NOMO-1 treated with dmso at 0.1 percent for 144 hours (cell line): ENCODE results near the gene LYST.

Experiments used
- DNase-seq: peaks from one replicate; lab custom pipeline; 2025; ENCODE audit not compliant: unreplicated experiment; lab: John Stamatoyannopoulos, UW

LYST gene

GRCh38 chr1:235725434-235725833 lies 141.3 kb downstream of the LYST start:
- DNase-seq = no peak

- no peak for DNase-seq
These were observed 142.0 kb downstream of the LYST start for GRCh38 chr1:235724730-235725129.

- DNase-seq = no peak
These were observed 143.8 kb downstream of the LYST start for GRCh38 chr1:235722858-235723257.

GRCh38 chr1:235721982-235722381 lies 144.7 kb downstream of the LYST start:
- no peak for DNase-seq

DNA sequence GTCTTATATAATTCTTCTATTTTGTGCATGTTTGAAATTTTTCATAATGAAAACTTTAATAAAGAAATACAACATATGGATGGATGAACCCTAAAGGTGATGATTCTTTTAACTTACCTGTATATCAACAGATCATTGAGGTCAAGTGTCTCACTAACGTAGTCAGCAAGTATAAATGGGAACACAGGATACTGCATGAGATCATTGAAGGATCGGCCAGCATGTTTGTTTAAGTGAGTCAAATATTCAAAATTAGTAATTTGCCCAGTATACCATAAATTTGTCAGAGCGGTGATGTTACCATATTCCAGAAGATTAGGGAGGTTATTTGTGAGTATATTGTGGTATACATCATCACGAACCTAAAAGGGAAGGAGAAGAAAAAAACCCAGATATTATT lies 146.2 kb downstream of the LYST start:
- no peak for DNase-seq

DNA sequence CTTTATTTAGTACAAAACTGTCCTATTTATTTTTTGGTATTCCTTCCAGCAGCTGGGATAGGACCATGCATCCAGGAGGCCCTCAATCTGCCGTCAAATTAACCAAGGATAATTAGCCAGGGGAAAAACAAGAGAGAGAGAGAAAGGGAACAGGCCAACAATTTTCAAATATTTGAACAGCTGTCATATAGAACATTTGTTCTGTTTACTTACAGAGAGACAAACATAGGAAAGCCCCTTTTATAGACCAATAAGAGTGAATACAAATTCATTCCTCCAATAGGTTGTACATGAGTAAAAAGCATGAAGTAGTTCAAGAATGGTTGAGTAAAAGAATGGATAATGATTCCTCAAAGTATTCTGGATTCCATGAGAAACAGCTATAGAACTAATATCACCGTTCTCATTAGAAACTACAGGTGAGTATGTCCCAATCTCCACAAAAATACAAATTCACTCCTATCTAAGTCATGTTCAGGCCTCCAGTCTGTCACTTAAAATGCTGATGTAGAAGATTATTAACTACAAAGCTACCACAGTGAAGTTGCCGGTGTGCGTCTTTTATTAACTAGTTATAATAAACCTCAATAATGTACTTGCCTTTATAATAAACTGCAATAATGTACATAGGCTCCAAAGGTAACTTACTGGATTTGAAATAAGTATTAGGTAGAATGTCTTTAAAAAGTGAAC lies 152.4 kb downstream of the LYST start:
- no peak for DNase-seq

DNA sequence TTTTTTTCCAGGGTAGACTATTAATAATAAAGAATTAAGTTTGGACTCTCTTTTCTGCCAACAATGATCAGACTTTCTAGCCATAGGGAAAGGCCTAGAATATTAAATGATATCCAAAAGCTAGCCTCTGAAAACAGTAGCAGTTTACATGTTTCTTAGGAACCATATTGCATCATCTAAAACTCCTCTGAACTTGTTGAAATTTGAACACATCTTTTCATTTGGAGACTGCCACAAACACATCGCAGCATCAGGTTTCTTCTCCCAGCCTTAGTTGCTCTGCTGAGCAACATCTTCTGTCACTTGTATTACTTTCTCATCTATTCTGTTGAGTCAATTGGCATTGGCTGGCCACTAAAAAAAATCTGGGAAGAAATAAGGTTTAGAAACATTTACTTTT lies 153.9 kb downstream of the LYST start:
- no peak for DNase-seq

- DNase-seq = no peak
These were observed 156.0 kb downstream of the LYST start for GRCh38 chr1:235710687-235711086.

DNA sequence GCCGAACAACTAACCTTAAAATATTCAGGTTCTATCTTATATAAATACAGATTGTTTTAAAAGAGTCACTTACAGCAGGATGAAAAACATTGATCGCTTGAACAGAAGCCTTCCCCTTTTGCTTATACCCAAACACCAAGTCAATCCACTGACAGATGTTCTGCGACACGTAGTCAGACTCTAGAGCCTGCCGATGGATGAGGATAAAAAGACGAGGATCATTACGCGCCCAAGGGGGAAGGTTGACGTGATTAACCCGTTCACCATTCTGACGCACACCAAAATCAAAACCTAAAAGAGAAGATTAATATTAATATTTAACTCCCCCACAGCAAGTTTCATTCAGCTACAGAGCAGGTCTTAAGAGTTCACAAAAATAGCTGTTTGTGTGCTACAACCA lies 157.7 kb downstream of the LYST start:
- no peak for DNase-seq

DNA sequence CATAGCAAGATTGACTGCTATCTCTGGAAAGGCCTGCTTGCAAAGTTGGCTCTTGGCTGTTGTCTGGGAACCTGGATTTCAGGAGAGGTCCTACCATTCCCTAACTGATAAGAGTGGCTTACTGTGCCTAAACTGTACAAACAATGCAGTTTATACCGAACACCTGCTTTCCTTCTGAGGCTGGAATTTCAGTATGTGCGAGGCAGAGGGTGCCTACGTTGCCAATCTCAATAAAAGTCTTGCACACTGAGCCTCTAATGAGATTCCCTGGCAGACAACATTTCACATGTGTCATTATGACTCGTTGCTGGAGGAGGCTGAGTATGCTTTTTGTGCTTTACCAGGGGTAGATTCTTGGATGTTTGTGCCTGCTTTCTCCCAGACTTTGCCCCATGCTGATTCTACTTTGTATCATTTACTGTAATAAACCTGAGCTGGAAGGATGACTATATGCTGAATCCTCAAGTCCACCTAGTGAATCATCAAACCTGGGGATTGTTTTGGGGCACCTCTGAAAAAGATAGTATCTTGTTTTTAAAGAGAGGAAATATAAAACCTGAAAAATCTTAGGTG lies 158.2 kb downstream of the LYST start:
- DNase-seq = no peak

GRCh38 chr1:235703506-235703905 lies 163.2 kb downstream of the LYST start:
- DNase-seq = no peak

DNA sequence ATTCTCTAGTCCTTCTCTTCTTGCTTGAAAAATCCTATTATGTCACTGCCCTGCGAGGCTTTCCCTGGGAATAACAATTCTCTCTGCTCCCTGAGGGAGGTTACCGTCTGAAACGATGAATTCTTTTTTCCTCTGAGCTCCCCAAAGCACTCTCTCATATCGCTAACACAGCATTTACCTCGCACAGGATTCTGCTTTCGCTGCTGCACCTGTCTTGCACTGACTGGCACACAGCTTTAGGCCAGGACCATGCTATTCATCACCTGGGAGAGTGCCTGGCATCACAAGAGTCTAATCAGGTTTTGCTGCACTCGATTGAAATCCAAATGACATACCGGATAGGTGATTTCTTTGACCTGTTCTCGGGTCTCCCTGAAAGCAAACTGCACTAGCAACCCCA lies 164.3 kb downstream of the LYST start:
- no peak for DNase-seq

DNA sequence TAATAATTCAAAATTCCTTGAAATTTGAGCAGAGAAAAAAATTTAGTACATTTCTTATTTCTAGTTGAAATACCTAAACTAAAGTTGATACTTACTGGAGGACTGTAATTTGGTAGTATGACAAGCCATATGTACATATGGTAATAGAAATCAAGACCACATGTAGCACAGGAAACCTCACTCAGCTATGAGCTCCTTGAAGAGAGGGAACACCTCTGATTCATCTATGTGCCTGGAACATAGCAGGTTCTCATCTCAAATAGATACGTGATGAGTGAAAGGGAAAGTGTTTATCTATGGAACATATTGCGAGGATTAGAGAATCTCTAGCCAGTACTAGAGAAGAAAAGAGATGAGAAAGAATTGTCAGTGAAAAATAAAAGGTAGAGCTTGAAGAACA lies 169.2 kb downstream of the LYST start:
- DNase-seq = no peak

GRCh38 chr1:235689356-235689755 lies 177.3 kb downstream of the LYST start:
- no peak for DNase-seq

- DNase-seq = no peak
These were observed 178.6 kb downstream of the LYST start for GRCh38 chr1:235688096-235688495.

DNA sequence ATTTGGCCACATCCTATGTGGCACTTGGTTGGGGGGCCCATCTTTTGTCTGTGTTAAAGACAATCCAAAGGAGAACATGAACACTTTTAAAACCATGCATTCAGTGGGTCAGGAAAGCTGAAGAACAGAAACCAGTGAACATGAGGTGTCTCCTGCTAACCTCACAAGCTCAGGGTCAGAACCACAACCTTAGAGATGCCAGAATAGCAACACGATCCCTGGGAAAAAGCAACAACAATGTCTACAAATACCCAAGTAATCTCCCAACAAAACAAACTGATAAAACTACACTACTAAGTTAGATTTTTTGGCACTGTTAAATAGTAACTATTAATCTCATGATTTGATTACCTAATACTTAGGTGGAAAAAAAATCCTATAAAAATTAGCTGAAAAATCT lies 183.1 kb downstream of the LYST start:
- DNase-seq = no peak

GRCh38 chr1:235682216-235682615 lies 184.5 kb downstream of the LYST start:
- DNase-seq = no peak

DNA sequence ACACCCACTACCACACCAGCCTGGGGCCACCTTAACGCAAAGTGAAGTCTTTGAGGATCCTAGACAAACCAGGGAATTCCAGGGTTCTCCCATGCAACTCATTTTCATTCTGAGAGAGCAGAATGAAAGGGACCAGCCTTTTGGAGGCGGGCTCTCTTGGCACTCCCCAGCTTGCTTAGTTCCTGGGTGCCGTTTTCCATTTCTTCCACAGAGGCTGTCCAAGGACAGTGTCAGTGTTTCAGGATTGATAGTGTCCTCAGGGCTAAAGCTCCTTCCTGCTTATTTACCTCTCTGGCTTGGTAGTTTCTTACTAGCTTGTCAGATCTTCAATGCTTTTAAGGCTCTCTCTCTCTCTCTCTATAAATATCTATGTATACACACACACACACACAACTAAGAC lies 187.1 kb downstream of the LYST start:
- DNase-seq = no peak

GRCh38 chr1:235679005-235679404 lies 187.7 kb downstream of the LYST start:
- no peak for DNase-seq

DNA sequence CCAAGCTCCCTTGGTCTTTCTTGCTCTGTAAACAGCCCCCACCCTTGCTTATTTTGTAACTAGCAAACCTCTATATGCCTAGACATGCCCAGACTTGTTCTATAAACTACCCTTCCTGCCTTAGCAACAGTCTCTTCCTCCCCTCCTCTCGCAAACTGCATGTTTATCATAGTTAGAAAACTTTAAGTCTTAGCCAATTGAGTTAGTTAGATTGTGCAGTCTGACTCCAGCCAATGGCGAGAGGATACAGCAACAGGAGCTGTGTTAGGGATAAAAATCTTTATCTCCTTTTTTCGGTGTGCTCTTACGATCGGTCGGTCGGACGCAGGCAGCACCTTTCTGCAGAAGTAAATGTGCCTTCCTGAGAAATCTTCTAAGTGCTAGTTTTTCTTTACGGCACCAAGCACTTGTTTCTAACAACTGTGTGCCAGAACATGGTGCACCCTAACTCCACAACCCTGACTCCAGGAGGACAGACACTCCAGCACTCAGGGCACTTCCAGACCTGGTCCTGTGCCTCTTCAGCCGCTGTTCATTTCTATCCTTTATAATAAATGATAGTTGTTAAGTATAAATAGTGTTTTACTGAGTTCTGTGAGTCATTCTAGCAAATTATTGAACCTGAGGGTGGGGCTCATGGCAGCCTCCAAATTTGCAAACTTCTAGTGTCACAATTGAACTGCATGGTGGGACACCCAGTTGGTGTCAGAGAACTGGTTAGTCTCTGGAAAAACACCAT lies 191.4 kb downstream of the LYST start:
- DNase-seq = no peak

DNA sequence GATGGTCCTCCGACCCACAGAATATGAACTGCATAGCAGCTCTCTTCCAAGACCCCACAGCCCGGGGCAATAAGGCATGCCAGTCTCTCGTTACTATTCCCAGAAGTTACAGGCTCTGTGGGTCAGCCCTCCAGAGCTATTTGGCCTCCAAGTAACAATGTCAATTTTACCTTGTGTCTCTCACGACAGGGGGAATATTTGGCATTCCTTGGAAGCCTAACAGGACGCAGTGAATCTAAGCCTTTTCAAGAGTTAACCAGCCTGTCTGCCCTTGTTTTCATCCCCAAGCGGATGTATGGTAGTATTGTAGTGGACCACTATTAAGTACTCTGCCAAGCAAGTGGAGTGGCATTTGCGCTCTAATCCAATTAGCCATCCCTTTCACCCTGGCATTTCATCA lies 192.7 kb downstream of the LYST start:
- no peak for DNase-seq

DNA sequence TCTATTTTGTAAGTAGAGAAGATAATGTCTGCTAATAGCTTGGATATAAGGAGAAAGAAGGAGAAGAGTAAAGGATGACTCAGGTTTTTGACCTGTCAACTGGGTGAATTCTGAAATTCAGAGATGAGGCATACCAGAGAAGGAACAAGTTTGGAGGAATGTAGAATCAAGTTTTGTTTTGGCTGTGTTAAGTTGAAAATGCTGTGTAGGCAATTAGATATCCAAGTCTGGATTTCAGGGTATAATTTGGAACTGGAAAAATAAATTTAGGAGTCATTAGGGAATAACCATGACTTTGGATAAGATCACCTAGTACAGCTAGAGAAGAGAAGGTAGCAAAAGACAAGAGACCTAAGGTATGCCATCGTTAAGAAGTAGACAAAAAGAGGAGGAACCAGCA lies 194.7 kb downstream of the LYST start:
- DNase-seq = no peak
